Measurements from ENCODE around the gene RSPO4. TPM values are rescaled to one million over a fixed set of nuclear protein-coding genes. Genes with fewer than 3 reads are reported as not detected.

RSPO4 gene
- total and polyA plus RNA-seq, 9 of the 15 experiments (the other 6 are each of a cell fraction or from before 2014, with no cell fraction given) = 0.04 to 0.34 TPM; not detected in 7

DNA sequence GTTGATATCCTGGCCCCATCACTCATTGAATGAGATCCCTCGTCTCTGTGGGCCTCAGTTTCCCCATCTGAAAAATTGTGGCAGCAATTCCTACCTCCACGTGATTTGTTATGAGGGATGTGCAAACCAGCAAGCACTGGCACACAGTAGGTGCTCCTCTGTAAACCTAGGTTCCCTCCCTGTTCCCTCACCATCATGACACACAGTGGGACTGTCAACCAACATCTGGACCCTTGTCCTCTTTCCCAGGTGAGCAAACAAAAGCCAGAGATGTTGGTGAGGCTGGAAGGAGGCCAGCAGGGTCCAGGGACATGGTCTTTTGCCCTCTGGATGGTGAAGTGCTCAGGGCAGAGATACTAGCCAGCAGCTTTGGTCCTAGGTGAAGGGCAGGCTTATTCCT, 26.1 kb downstream of the RSPO4 start:
- Histone ChIP-seq H3K27ac (ENCODE audit: extremely low read depth, low read depth, low read length) (no peak overlapping the region), H3K9me1 (ENCODE audit: control insufficient read depth, insufficient read depth, low read length) (no peaks in the 10 kb centered on the region), H3K4me2 (ENCODE audit: insufficient read depth, low read length) (no peak overlapping the region), H3K27me3 (ENCODE audit: control insufficient read depth in 2 of 2, insufficient read depth in 2 of 2, low read length in 2 of 2) (peaks cover 4 to 16% of the 10 kb centered on the region in 2 experiments; a peak in 3 of 5 replicates), H3K36me3 (ENCODE audit: control insufficient read depth, insufficient read depth, low read length) (no peaks in the 10 kb centered on the region), H3K9ac (ENCODE audit: insufficient read depth in 1 of 2, low read depth in 2 of 2, low read length in 2 of 2) (no peak overlapping the region), H3K79me2 (ENCODE audit: control insufficient read depth, insufficient read depth, low read length) (no peaks in the 10 kb centered on the region), H3K9me3 (replicated peaks; ENCODE audit: control insufficient read depth, insufficient read depth, low read depth, low read length) (no peaks in the 10 kb centered on the region), H3K4me1 (replicated peaks in 1 of 2; ENCODE audit: control insufficient read depth in 2 of 2, insufficient read depth in 2 of 2, low read length in 2 of 2) (peaks cover 0 to 7% of the 10 kb centered on the region in 2 experiments; a peak in 3 of 5 replicates), H4K20me1 (replicated peaks; ENCODE audit: control insufficient read depth, insufficient read depth, low read length) (no peaks in the 10 kb centered on the region), H3K4me3 (no peak overlapping the region), H2AFZ (ENCODE audit: low read depth, low read length) (no peak overlapping the region)
- in situ Hi-C loops (cut with MboI) (no loop called here), intact Hi-C loops (cut with micrococcal nuclease) (loop anchor here (10.0 kb wide), 1 partner anchor 239 kb away; no protein-coding TSS in a partner anchor)
- ATAC-seq (no peak), FAIRE-seq (no peak), DNase-seq (ENCODE audit: extremely low read depth in 1 of 4, low spot score in 3 of 4) (no peak)
- ChIA-PET POLR2A (interaction anchor here (0.9 to 1.3 kb wide), 2 partner anchors 10 to 12 kb away, joined by 3 read pairs; no protein-coding TSS in a partner anchor), CTCF (ENCODE audit: low intra/inter-chr PET ratio) (no interaction called here)
- no TSS peak for BruUV-seq (replicated peaks)
- 7% methylated on average over 2 of the region's 2 CpGs for WGBS (ENCODE audit: insufficient coverage, low coverage, missing lambda C conversion rate)
- TF ChIP-seq, protein P1, sequence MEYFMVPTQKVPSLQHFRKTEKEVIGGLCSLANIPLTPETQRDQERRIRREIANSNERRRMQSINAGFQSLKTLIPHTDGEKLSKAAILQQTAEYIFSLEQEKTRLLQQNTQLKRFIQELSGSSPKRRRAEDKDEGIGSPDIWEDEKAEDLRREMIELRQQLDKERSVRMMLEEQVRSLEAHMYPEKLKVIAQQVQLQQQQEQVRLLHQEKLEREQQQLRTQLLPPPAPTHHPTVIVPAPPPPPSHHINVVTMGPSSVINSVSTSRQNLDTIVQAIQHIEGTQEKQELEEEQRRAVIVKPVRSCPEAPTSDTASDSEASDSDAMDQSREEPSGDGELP (CRISPR knock-in tag; IDR thresholded peaks at IDR 0.05; ENCODE audit: borderline replicate concordance) = no peak
- TF ChIP-seq ZKSCAN1 (IDR thresholded peaks at IDR 0.05; ENCODE audit: low read depth, low read length) = peak; percentile 78

DNA sequence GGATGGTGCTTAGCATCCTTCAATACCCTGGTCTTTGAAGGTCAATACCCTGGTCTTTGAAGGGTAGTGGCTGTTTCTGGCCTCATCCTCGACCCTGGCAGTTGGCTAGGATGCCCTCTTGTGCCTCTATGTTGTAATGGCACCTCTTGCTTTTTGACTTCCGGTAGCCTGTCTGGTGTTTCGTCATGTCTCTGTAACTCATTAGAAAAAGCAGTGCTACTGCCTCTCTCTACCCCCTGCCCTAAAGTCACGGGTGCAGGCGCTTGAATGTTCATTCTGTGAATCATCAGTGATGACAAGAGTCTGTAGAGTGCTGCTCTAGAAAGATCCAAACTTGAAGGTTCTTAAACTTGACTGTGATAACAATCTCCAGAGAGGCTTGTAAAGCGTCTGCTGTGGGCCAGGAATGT, 28.3 kb downstream of the RSPO4 start:
- no TSS peak for BruUV-seq (replicated peaks)
- intact Hi-C loops (cut with micrococcal nuclease) = loop anchor here (5.0 to 10.0 kb wide), 2 partner anchors 156 to 241 kb away; no protein-coding TSS in a partner anchor
- H3K4me3 ChIP-seq = no peak overlapping the region
- peaks cover 0 to 7% of the 10 kb centered on the region in 2 experiments; a peak in 3 of 5 replicates for H3K4me1 ChIP-seq (replicated peaks in 1 of 2; ENCODE audit: control insufficient read depth in 2 of 2, insufficient read depth in 2 of 2, low read length in 2 of 2)
- in situ Hi-C loops (cut with MboI) = loop anchor here (5.0 kb wide), 1 partner anchor 161 kb away; no protein-coding TSS in a partner anchor
- peak; percentile 74 for FAIRE-seq
- H3K9me3 ChIP-seq (replicated peaks; ENCODE audit: control insufficient read depth, insufficient read depth, low read depth, low read length) = no peaks in the 10 kb centered on the region
- H4K20me1 ChIP-seq (replicated peaks; ENCODE audit: control insufficient read depth, insufficient read depth, low read length) = no peaks in the 10 kb centered on the region
- H3K9ac ChIP-seq (ENCODE audit: insufficient read depth in 1 of 2, low read depth in 2 of 2, low read length in 2 of 2) = no peak overlapping the region
- peak overlapping the region; percentile 89 for H2AFZ ChIP-seq (ENCODE audit: low read depth, low read length)
- CTCF ChIA-PET (ENCODE audit: low intra/inter-chr PET ratio) = interaction anchor here (1.2 kb wide), 1 partner anchor 158 kb away, joined by 6 read pairs; no protein-coding TSS in a partner anchor
- POLR2A ChIA-PET = no interaction called here
- 6% methylated on average over 5 of the region's 6 CpGs for WGBS (ENCODE audit: insufficient coverage, low coverage, missing lambda C conversion rate)
- no peaks in the 10 kb centered on the region for H3K36me3 ChIP-seq (ENCODE audit: control insufficient read depth, insufficient read depth, low read length)
- H3K4me2 ChIP-seq (ENCODE audit: insufficient read depth, low read length) = no peak overlapping the region
- H3K27ac ChIP-seq (ENCODE audit: extremely low read depth, low read depth, low read length) = no peak overlapping the region
- no peaks in the 10 kb centered on the region for H3K9me1 ChIP-seq (ENCODE audit: control insufficient read depth, insufficient read depth, low read length)
- H3K27me3 ChIP-seq (ENCODE audit: control insufficient read depth in 2 of 2, insufficient read depth in 2 of 2, low read length in 2 of 2) = no peaks in the 10 kb centered on the region; a peak in 3 of 5 replicates
- H3K79me2 ChIP-seq (ENCODE audit: control insufficient read depth, insufficient read depth, low read length) = no peaks in the 10 kb centered on the region
- peak; percentile 60 to 71 (median 66) for DNase-seq (ENCODE audit: extremely low read depth in 1 of 4, low spot score in 3 of 4)
- peak; percentile 92 for ATAC-seq
- TF ChIP-seq ZNF76 (CRISPR knock-in tag; IDR thresholded peaks at IDR 0.05; ENCODE audit: borderline replicate concordance) (no peak), NCOA1 (IDR thresholded peaks at IDR 0.05; ENCODE audit: low read depth) (no peak), ELF1 (tag; IDR thresholded peaks at IDR 0.05) (peak; percentile 69), ZNF436 (CRISPR knock-in tag; IDR thresholded peaks at IDR 0.05) (no peak), MEIS2 (IDR thresholded peaks at IDR 0.05; ENCODE audit: partially characterized antibody) (no peak), RAD21 (CRISPR knock-in tag; conservative IDR thresholded peaks at IDR 0.05 in 1 of 2, IDR thresholded peaks at IDR 0.05 in 1 of 2) (peak; percentile 51 to 70)
- TF ChIP-seq, protein P2, sequence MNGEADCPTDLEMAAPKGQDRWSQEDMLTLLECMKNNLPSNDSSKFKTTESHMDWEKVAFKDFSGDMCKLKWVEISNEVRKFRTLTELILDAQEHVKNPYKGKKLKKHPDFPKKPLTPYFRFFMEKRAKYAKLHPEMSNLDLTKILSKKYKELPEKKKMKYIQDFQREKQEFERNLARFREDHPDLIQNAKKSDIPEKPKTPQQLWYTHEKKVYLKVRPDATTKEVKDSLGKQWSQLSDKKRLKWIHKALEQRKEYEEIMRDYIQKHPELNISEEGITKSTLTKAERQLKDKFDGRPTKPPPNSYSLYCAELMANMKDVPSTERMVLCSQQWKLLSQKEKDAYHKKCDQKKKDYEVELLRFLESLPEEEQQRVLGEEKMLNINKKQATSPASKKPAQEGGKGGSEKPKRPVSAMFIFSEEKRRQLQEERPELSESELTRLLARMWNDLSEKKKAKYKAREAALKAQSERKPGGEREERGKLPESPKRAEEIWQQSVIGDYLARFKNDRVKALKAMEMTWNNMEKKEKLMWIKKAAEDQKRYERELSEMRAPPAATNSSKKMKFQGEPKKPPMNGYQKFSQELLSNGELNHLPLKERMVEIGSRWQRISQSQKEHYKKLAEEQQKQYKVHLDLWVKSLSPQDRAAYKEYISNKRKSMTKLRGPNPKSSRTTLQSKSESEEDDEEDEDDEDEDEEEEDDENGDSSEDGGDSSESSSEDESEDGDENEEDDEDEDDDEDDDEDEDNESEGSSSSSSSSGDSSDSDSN (IDR thresholded peaks at IDR 0.05; ENCODE audit: borderline replicate concordance in 1 of 2, low read depth in 2 of 2, low read length in 2 of 2) = no peak
